Inflammatory macrophage (primary cell): ENCODE measurements around the gene DNAI4.
A peak's percentile ranks its signal among the peaks of the same experiment; 100 is the strongest.
"Not testable (repeated sequence)": the region's sequence is repeated elsewhere in the genome, so short reads cannot be mapped to it uniquely, and the experiment has no call there.

ENCODE experiments used
- DNase-seq, 2 donors: peaks; one replicate each; pipeline ENCODE4 v3.0.0-alpha.2; 2020 to 2022
- total RNA-seq, 18 experiments: gene quantifications; one replicate each; lab custom pipeline; 2026; ENCODE audit warnings: mixed read lengths in 6 of 18, inconsistent platforms in 2 of 18; lab: John Stamatoyannopoulos, UW

Gene DNAI4
- total RNA-seq = 0.17 to 1.4 (median 0.61) reads per million in 18 experiments

GRCh38 chr1:66924756-66925557, at the start of gene DNAI4, which contains the start of gene MIER1:
DNAI4 (minus strand) TSS chr1:66924856; CDS start chr1:66924831, 25 bp downstream.
MIER1 (plus strand) TSS chr1:66924990; CDS start chr1:66925029, 39 bp downstream.
- peak; percentile 97 to 98 for DNase-seq

DNA sequence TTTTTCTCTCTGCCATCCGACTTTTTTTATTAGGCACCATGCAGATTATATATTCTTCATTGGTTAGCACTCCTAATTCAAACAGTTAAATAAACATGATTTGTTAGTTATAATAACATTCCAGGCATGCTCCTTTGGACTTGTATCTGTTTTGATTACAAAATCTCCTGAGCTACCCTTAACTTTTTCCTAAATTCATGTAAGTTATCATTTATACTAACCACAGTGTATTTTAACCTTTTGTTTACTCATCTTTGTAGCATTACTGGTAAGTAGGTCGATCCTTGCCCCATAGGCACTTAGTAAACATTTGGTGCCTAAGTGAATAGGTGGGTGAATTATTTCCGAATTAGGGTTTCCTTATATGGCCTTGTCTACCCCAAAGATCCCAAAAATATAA, 43.9 kb upstream of the DNAI4 start:
- no peak for DNase-seq

- not testable (repeated sequence) for DNase-seq
Observed at GRCh38 chr1:66966188-66966873, 41.7 kb upstream of the DNAI4 start.

DNA sequence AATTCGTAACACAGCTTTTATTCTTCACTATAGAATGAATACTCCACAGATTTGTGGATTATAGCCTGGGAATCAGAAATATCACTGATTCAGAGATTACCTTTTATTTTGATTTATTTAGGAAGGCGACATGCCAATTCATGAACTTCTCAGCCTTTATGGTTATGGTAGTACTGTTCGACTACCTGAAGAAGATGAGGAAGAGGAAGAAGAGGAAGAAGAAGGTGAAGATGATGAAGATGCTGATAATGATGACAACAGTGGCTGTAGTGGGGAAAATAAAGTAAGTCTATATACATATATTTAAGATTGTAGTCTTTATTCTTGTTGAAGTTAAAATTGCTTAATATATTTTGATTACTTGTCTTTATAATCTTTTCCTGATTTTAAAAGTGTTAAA, 33.3 kb upstream of the DNAI4 start:
- no peak for DNase-seq

- no peak for DNase-seq
Observed at GRCh38 chr1:66954208-66954607, 29.6 kb upstream of the DNAI4 start.

GRCh38 chr1:66951513-66951912, 26.9 kb upstream of the DNAI4 start:
- no peak for DNase-seq

DNA sequence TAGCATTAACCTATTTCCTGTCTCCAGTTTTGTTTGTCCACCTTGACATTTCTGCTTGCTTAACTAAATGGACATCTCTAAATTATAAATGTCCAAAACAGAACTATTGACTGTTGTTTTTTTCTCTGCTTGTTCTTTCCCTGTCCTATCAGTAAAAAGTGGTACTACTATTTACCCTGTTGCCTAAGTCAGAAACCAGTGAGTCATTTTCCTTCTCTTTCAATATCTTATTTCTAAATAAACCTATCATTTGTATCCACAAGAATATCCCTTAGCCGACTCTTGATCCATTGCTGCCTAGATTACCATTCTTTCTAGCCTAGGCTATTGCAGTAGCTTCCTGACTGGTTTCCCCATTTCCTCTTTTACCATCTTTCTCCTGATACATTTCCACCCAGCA, 22.6 kb upstream of the DNAI4 start:
- peak in 1 of 2 donors; percentile 25 for DNase-seq

- DNase-seq = no peak
Observed at GRCh38 chr1:66945316-66945715, 20.7 kb upstream of the DNAI4 start.

- peak in 1 of 2 donors; percentile 57 for DNase-seq
Observed at GRCh38 chr1:66944330-66945274, 19.9 kb upstream of the DNAI4 start.

DNA sequence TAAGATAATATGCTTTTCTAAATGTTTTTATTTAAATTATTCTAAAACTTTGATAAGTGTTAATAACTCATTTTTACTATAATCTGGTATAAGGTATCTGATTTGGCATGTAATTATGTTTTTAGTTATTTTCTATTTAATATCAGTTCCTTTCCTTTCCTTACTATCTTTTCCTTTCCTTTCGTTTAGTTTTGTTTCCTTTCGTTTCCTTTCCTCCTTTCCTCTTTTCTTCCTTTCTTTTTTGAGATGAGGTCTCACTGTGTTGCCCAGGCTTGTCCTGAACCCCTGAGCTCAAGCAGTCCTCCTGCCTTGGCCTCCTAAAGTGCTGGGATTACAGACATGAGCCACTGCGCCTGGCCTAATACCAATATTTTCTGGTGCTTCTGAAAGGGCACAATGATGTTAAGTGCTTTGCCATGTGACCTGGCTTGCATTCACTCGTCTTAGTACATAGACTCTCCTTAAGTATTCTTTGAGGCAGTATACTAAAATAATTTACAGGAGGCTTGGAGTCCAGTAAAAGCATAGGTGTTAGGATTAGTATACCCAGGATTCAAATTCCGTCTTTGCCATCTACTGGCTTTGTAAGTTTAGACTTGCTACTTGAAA, 18.8 kb upstream of the DNAI4 start:
- no peak for DNase-seq

DNA sequence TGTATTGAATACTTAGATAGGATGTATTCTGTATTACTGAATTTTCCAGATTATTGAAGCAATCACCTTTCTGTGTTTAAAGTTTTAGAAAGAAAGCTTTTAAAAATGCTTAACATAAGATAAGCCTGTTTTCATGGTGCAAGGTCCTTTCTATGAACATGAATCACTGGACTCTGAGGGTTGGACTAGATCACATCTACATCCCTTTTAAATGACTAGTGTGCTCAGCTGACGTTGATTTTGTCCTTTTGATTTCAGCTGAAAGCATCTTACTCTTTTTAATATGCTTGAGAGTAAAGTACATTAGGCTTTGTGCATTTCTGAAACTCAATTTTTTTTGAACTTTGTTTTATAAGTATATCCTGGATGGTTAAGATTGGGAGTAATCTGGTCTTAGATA, 16.3 kb upstream of the DNAI4 start:
- no peak for DNase-seq

- peak; percentile 15 to 24 for DNase-seq
Observed at GRCh38 chr1:66938613-66939012, 14.0 kb upstream of the DNAI4 start.

GRCh38 chr1:66937529-66938234, 13.0 kb upstream of the DNAI4 start:
- DNase-seq = no peak

DNA sequence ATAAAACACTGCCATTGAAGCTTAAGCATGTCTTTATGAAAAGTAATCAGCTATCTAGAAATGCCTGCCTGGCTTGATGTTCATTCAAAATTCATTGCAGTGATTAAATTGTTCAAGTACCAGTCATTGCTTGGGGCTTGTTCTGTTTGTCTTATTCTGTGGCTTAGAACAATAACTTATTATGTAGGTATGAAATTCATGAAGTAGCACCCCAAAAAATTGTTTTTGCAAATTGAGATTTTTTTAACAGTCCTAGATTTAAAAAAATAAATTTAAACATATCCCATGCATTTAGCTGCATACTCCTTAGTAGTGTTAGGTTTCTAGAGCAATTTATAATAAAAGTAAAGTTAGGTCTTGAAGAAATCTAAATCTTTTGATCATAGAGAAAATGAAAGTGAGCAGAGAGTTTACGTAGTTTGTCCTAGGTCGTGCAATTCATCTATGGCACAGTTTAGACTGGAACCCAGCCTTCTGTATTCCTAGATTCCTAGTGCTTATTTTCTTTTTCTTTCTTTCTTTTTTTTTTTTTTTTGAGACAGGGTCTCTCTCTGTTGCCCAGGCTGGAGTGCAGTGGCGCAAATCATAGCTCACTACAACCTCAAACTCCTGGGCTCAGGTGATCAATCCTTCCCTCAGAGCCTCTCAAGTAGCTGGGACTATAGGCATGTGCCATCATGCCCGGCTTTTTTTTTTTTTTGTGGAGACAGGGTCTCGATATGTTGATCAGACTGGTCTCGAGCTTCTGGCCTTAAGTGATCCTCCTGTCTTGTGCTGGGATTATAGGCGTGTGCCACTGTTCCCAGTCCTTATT, 9.4 kb upstream of the DNAI4 start:
- no peak for DNase-seq

DNA sequence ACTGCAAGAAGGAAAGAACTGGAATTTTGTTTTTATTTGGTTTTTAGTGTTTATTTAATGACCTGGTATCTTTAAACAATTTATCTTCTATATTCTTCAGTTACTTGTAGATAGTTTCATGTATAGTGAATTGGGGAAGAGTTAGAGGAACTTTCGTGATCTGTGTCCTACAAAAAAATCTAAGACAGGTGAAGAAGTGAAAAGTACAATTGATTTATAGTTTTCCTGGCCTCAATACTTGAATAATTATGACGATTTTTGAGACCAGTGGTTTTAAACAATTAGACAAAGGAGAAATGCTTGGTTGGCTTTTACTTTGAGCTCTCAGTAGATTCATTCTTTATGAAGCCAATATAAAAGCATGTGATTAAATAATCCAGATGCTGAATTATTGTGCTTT, 7.6 kb upstream of the DNAI4 start:
- DNase-seq = no peak

- no peak for DNase-seq
Observed at GRCh38 chr1:66931590-66931989, 6.9 kb upstream of the DNAI4 start.

- no peak for DNase-seq
Observed at GRCh38 chr1:66930823-66931174, 6.1 kb upstream of the DNAI4 start.

DNA sequence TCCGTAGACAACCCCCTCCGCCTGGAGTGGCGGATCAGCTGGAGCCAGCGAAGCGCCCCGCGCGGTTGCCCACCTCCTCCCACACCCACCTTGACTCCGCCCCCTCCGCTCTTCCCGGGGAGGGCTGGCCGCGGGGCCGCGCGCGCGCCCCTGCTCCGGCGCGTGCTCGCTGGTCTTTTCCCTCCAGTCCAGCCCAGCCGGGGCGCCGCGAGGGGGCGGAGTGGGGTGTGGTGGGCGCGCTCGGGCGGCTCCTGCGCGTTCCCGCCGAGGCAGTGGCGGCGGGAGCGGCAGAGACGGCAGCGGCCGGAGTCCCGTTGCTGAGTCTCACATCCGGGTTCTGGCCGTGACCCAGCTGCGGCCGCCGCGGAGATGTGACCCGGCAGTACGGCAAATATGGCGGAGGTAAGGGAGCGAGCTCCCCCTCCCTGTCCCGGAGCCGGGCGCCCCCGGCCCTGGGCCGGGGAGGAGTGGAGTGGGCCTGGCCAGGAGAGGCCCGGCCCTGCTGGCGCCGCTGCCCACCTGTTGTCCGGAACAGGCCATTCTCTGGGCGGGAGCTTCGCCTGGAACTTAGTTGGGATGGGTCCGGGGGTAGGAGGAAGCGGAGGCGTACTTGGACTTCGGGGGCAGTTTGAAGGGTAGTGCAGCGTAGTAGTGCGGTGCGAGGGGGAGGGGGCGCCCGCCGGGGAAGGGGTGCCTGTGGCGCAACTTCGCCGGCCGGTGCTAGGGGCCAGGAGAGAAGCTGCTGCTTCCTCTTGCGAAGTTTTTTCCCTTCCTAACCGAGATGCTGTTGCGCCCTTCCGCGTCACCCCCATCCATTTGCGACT, 5.6 kb upstream of the DNAI4 start:
- DNase-seq = peak; percentile 93 to 94

DNA sequence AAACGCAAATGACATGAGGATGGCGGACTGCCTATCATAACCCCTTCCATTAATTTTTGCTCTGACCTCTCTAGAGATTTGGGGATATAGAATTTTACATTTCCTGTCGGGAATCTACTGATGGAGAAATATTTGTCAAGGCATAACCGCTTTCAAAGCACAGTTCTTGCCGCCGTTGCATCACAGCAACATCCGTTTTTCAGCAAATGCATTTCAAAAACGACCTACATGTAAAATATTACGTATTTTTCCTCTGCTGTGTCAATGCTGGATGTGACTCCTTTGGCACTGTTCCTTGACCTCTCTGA, 5.0 kb upstream of the DNAI4 start:
- no peak for DNase-seq

DNA sequence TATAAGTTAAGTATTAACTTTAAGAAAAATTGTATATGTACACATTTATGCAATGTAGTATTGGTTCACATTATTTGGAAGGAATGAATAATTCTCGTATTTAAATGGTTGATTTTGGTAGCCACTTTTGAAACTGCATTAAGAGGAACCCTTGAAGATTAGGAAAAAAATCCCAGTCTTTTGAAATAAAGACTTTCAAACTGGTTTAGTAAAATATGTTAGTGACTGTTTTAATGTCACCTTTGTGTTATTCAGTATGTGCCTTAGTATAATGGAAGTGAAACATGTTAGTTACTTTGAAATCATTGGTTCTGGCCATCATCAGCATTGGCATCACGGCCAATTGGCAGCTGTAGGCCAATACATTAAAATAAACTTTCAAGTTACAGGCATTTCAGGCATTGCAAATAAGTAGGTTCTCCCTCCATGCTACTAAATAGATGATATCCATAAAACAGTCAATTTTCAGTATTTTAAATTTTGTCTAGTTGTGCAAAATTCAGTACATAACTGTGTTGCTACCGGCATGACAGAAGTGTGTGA, 4.6 kb upstream of the DNAI4 start:
- peak in 1 of 2 donors; percentile 43 for DNase-seq
